Epidermal melanocyte (primary cell): ENCODE results near the gene GBF1.
A peak's percentile ranks its signal among the peaks of the same experiment; 100 is the strongest.

Source experiments
- DNase-seq: peaks from one replicate; pipeline ENCODE4 v3.0.0; 2011; ENCODE audit warnings: low spot score; ENCODE audit not compliant: insufficient read length

GBF1 gene

GRCh38 chr10:102407425-102408130 is 162.2 kb downstream of the GBF1 start:
- DNase-seq: no peak

- DNase-seq: no peak
Measured at GRCh38 chr10:102408131-102408727, 162.9 kb downstream of the GBF1 start.

GRCh38 chr10:102408728-102409603 is 163.6 kb downstream of the GBF1 start:
- no peak for DNase-seq

- DNase-seq: no peak
Measured at GRCh38 chr10:102409604-102410428, 164.5 kb downstream of the GBF1 start.

DNA sequence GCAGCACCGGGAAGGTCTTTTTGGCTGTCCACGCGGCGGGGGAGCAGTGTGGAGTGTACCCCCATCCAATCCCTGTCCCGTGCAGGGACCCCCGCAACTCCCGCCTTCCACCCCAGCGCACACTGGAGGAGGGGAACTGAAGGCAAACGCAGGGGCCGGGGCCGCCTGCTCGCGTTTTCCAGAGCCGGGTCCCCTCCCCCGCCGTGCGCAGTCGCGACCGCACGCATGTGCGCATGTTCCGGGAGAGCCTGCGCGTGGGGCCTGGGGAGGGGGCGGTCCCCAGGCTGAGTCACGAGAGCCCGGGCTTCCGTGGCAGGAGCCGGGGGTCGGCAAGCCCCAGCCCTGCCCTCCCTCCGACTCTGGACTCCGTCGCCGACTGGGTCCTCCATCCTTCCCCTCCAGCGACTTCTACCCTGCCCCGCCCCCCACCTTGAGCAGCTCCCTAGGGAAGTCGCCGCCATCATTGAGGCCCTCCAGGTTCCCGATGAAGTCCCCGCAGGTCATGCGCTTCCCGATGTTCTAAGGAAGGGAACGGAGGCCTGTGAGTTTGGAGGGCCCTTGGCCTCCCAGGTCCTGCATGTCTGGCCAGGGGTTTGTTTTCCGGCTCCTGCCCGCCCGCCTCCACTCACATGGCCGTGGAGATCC is 165.2 kb downstream of the GBF1 start:
- DNase-seq: no peak

- DNase-seq: no peak
Measured at GRCh38 chr10:102411341-102412255, 166.3 kb downstream of the GBF1 start.

GRCh38 chr10:102412293-102412692 is 167.0 kb downstream of the GBF1 start:
- DNase-seq: no peak

DNA sequence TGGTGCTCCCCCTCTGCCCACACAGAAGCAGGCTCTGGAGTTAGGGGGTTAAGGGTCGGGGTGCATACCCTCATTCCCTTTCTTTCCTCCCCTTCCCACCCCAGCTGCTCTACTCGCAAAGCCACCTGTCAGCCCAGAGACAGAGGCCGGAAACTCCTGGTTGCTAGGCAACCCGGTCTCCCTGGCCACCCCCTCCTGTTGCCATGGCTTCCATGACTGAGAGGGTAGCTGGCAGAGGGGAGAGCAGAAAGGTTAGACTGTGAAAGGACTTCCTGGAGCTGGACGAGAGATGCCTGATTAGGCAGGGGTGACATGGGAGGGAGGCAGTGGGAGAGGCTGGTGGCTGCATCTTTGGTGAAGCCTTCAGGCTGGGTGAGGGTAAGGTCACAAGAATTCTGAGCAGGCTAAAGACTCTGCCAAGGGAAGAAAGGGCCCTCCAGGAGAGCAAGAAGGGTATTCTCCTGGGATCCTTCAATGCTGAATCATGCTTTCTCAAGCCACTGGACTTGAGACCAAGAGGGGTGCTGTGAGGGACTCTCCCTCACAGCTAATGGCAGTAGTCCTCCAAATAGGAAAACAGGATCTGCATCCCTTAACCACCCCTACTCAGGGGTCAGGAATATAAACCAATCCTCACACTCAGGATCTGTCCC is 167.8 kb downstream of the GBF1 start:
- no peak for DNase-seq

- no peak for DNase-seq
Measured at GRCh38 chr10:102413806-102414561, 168.7 kb downstream of the GBF1 start.

DNA sequence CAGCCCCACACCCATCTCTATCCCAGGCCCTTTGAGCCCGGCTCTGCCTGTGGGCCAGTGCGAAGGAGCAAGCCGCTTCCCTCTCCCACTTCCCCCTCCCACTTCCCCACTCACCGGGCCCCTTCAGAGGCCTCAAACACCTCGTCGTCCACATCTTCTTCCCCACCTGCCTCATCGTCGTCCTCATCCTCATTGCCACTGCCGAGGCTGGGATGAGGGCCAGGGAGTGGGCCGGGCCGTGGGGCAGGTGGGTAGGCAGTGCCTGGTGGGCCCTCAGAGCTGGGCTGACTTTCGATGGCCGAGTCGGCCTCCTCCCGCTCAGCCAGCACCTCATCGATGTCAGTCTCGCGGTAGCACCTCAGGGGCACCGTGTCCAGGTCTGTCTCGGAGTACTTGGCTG is 169.4 kb downstream of the GBF1 start:
- no peak for DNase-seq

- no peak for DNase-seq
Measured at GRCh38 chr10:102416283-102416682, 171.0 kb downstream of the GBF1 start.

DNA sequence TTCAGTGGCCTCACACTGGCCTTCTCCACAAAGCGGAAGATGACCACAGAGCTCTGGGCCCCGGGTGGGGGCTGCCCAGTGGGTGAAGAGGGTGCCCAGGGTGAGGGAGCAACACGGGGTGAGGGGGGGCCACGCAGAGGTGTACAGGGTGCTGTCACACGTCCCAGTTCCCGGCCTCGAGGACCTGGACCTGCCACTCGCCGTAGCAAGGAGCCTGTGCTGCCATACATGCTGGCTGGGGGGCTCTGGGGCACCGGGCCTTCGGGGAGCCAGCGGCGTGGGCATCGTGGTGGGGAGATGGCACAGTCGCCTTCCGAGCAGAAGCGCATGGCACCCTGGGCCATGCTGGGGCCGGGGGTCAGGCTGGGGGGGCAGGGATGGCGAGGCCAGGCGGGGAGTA is 171.4 kb downstream of the GBF1 start:
- DNase-seq: no peak

GRCh38 chr10:102418622-102419268 is 173.4 kb downstream of the GBF1 start, which contains the start of gene PSD:
PSD (minus strand) TSS chr10:102418785; CDS start chr10:102417038, 1,747 bp downstream.
- no peak for DNase-seq

DNA sequence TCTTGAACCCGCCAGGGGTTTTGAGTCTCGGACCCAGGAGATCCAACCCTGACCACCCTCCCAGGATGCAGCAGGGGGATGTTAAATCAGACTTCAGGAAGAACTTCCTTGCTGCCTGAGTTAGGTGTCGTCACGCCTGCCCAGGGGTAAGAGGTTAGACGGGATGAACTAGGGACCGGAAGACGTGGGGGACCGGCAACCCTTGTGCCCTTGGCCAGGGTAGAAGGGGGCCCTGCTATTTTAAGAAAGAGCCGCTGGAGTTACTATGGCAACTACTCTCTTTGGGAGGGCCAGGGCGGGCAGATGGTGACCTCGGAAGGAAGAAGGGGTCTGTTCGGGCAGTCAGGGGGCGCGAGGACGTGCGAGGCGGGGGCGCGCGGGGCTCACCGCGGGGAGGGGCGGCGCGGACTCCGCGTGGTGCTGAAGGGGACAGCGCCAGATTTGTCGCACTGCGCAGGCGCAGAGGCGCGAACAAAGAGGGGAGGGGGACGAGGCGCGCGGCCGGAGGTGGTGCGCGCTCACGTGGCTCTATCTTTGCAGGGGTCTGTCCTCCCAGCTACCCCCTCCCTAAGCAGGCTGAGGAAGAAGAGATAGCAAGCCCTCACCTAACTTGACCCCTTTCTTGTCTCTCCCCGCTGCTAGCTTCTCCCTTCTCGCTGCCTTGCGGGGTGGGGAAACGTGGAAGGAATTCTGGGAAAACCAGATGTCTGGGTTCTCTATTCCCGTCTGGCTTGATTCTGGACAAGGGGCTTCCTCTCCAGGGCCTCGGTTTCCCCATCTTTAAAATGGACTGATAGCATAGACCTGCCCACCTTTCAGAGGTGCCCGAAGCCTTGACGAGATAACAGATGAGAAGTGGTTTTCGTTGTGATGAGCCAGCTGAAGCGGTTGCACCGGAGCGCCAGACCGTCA is 174.2 kb downstream of the GBF1 start:
- DNase-seq: peak; percentile 63

DNA sequence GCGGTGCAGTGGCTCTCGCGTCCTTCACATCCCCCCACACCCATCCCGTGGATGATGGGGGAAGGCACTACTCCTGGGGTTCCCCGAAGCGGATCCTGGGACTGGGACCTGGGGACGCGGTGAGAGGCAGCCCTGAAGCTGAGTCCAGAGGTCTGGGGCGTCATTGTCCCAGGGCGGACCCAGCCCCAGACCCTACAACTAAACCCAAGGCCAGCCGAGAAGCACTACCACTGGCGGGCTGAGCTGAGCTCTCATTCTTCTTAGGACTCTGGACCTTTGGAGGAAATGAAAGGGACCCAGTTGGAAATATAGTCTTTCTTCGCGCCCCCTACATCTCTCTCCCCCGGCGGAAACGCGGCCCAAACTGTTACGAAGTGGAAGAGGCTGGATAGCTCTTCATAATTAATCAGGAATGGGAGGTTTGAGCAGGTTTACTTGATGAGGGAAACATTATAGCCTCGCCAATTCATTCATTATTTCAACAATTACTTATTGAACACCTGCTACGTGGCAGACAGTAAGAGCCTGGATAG is 174.9 kb downstream of the GBF1 start:
- DNase-seq: no peak

- DNase-seq: peak; percentile 96
Measured at GRCh38 chr10:102420714-102421506, 175.6 kb downstream of the GBF1 start, which contains the start of gene FBXL15. FBXL15 (plus strand) TSS chr10:102420836; CDS start chr10:102421130, 294 bp downstream.
